ENCODE results near the gene TMPO. TPM values are rescaled to one million over a fixed set of nuclear protein-coding genes. Genes with fewer than 3 reads are reported as not detected.

The TMPO gene
- total RNA-seq, 1 experiment from 2014 or later, result 202 TPM

DNA sequence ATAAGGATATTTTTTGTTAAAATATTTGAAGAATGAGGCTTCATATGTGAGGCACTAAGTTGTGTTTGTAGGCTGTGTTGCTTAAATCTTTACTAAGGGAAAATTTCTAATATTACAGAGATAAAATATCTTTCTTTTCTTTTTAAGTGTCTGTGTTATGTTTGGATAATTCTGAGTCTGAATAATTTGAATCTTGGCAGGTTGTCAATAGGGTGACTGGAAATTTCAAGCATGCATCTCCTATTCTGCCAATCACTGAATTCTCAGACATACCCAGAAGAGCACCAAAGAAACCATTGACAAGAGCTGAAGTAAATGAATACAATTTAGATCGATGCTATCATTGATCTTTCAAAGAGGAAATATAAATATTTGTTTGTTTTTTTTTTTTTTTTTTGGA lies 29.4 kb downstream of the TMPO start:
- Histone ChIP-seq H3K56ac (ENCODE audit: insufficient read length, low read depth, low read length) (no peak overlapping the region), H4K5ac (ENCODE audit: insufficient read length, low read depth, low read length) (no peak overlapping the region), H2BK15ac (ENCODE audit: low read depth, low read length) (no peak overlapping the region), H2BK12ac (ENCODE audit: insufficient read length, low read depth, low read length) (no peak overlapping the region), H4K91ac (ENCODE audit: insufficient read length, low read depth, low read length) (no peak overlapping the region), H2BK5ac (ENCODE audit: insufficient read length, low read length) (no peak overlapping the region), H3K4me2 (ENCODE audit: insufficient read depth, insufficient read length, low read length) (no peak overlapping the region), H3T11ph (ENCODE audit: low read length) (no peak overlapping the region), H4K20me1 (ENCODE audit: control insufficient read depth, insufficient read depth, insufficient read length) (no peaks in the 10 kb centered on the region), H3K27ac (ENCODE audit: insufficient read length, low read depth, low read length) (no peak overlapping the region), H3K14ac (ENCODE audit: insufficient read depth, low read length) (no peak overlapping the region), H3K9me3 (ENCODE audit: control insufficient read depth, low read depth, low read length) (no peaks in the 10 kb centered on the region), H3K18ac (ENCODE audit: insufficient read length, low read depth, low read length) (no peak overlapping the region), H3K79me2 (ENCODE audit: insufficient read depth, low read length) (no peaks in the 10 kb centered on the region), H3K27me3 (ENCODE audit: insufficient read depth, low read length) (no peaks in the 10 kb centered on the region), H2AK5ac (ENCODE audit: insufficient read length, low read length) (no peak overlapping the region), H2BK20ac (ENCODE audit: low read depth, low read length, poor library complexity, severe bottlenecking) (no peak overlapping the region), H3K23me2 (ENCODE audit: insufficient read length, low read depth, low read length, poor library complexity, severe bottlenecking) (no peaks in the 10 kb centered on the region), H3K79me1 (ENCODE audit: insufficient read depth, low read depth, low read length, poor library complexity, severe bottlenecking) (peaks cover 4% of the 10 kb centered on the region), H2BK120ac (ENCODE audit: low read depth, low read length, poor library complexity, severe bottlenecking) (no peak overlapping the region), H3K4ac (ENCODE audit: low read depth, low read length) (no peak overlapping the region), H4K8ac (replicated peaks; ENCODE audit: insufficient read length, low read depth, low read length) (no peak overlapping the region), H2AFZ (ENCODE audit: low read length) (no peak overlapping the region), H3K4me1 (ENCODE audit: insufficient read depth, low read length) (no peaks in the 10 kb centered on the region), H3K23ac (ENCODE audit: insufficient read length, low read depth, low read length) (no peak overlapping the region), H3K9ac (ENCODE audit: extremely low read depth, insufficient read length, low read length) (no peak overlapping the region)
- WGBS (ENCODE audit: extremely low coverage, insufficient read length, low lambda C conversion rate), result no CpG with 5 or more reads among the region's 1 CpG
- peaks cover 30 to 84% (median 73%) of the 10 kb centered on the region in 3 experiments; a peak in 6 of 7 replicates for H3K36me3 Mint-ChIP-seq (ENCODE audit: insufficient read depth in 1 of 3, low read depth in 3 of 3)
- TF ChIP-seq, protein P1, sequence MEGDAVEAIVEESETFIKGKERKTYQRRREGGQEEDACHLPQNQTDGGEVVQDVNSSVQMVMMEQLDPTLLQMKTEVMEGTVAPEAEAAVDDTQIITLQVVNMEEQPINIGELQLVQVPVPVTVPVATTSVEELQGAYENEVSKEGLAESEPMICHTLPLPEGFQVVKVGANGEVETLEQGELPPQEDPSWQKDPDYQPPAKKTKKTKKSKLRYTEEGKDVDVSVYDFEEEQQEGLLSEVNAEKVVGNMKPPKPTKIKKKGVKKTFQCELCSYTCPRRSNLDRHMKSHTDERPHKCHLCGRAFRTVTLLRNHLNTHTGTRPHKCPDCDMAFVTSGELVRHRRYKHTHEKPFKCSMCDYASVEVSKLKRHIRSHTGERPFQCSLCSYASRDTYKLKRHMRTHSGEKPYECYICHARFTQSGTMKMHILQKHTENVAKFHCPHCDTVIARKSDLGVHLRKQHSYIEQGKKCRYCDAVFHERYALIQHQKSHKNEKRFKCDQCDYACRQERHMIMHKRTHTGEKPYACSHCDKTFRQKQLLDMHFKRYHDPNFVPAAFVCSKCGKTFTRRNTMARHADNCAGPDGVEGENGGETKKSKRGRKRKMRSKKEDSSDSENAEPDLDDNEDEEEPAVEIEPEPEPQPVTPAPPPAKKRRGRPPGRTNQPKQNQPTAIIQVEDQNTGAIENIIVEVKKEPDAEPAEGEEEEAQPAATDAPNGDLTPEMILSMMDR (conservative IDR thresholded peaks at IDR 0.05), result no peak
- no peak for DNase-seq
- H3K4me3 Mint-ChIP-seq, result no peak overlapping the region
- H3K27ac Mint-ChIP-seq, result no peak overlapping the region
- H3K27me3 Mint-ChIP-seq (ENCODE audit: low read depth), result no peaks in the 10 kb centered on the region
- peaks cover 0 to 3% of the 10 kb centered on the region in 2 experiments; a peak in 1 of 4 replicates for H3K4me1 Mint-ChIP-seq
- H3K9me3 Mint-ChIP-seq, result no peaks in the 10 kb centered on the region
